Stomach (tissue), 9 donors: Measurements from ENCODE around the gene BTD. TPM values are rescaled to one million over a fixed set of nuclear protein-coding genes. Genes with fewer than 3 reads are reported as not detected.

Experiments
- DNase-seq, 2 donors: peaks; one replicate each; pipeline versions ENCODE4 v3.0.0 to v3.0.0-alpha.2; 2013 to 2019
- H3K27ac ChIP-seq, 5 donors: fragments of 200-600 bp in 4 of 5; sonication (generic) in 4 of 5; one replicate each; pipeline ENCODE4 v1.5.1; 2013 to 2019; ENCODE audit warnings: mild to moderate bottlenecking in 1 of 5, moderate library complexity in 1 of 5
- H3K27me3 ChIP-seq, 3 donors: fragments of 200-600 bp; sonication (generic); one replicate each; pipeline ENCODE4 v1.5.1; 2017 to 2019; ENCODE audit warnings: mixed run types in 1 of 3
- H3K36me3 ChIP-seq, 4 donors: fragments of 200-600 bp; sonication (generic); 1 replicate in 3 of 4; 2 replicates in 1 of 4; pipeline ENCODE4 v1.5.1; 2016 to 2019
- H3K4me1 ChIP-seq, 4 donors: fragments of 200-600 bp; sonication (generic); one replicate each; pipeline ENCODE4 v1.5.1; 2016 to 2019
- H3K4me3 ChIP-seq, 4 donors: fragments of 200-600 bp; sonication (generic) in 3 of 4; one replicate each; pipeline ENCODE4 v1.5.1; 2016 to 2019; ENCODE audit warnings: mild to moderate bottlenecking in 1 of 4
- H3K9me3 ChIP-seq, 4 donors: fragments of 200-600 bp; sonication (generic); one replicate each; pipeline ENCODE4 v1.5.1; 2016 to 2019
- CTCF ChIP-seq, 7 experiments: fragments of 450-650 bp in 4 of 7; fragments of 200-600 bp in 3 of 7; sonication (generic) in 3 of 7; IDR thresholded peaks; one replicate each; pipeline ENCODE4 v1.5.1; 2016 to 2019; ENCODE audit warnings: antibody characterized with exemption in 7 of 7, control low read depth in 2 of 7, mild to moderate bottlenecking in 1 of 7
- EP300 ChIP-seq: sonication (generic); formaldehyde crosslinking; IDR thresholded peaks from one replicate; pipeline ENCODE4 v1.6.1; 2017; ENCODE audit warnings: antibody characterized with exemption
- POLR2A ChIP-seq, 4 donors: fragments of 450-650 bp; IDR thresholded peaks; one replicate each; pipeline ENCODE4 v1.6.1; 2016; ENCODE audit warnings: antibody characterized with exemption in 4 of 4, control low read depth in 2 of 4, mild to moderate bottlenecking in 1 of 4, moderate library complexity in 1 of 4
- POLR2AphosphoS5 ChIP-seq, 3 donors: sonication (generic); formaldehyde crosslinking; IDR thresholded peaks; one replicate each; pipeline ENCODE4 v1.6.1; 2016; ENCODE audit warnings: antibody characterized with exemption in 3 of 3
- WGBS, 5 donors: extraction: QIAGEN DNeasy Blood & Tissue Kit in 3 of 5; methylation state at CpG; one replicate each; pipeline versions ENCODE4 v1.1.5 to v1.1.7; 2013 to 2018; 5-methylcytosine and 5-hydroxymethylcytosine counted together
- intact Hi-C: fragments of 100-400 bp; cut with DNase I; formaldehyde crosslinking; loops from one replicate; pipeline ENCODE4 v1.15.1; 2023; ENCODE audit warnings: low total_unique reads
- polyA plus RNA-seq, 3 donors: library from polyadenylated mRNA; stranded (reverse); fragments of 200-250 nt; gene quantifications; one replicate each; pipeline ENCODE4 v1.2.3, GENCODE V29; 2013
- total RNA-seq, 5 donors: library from RNA; depleted of rRNA; stranded (reverse); fragments of >200 nt; gene quantifications; one replicate each; pipeline versions ENCODE4 v1.1.0 to v1.2.3, GENCODE V29; 2014 to 2016
- donor health status: healthy with polysubstance abuse.
- donor health status: Bipolar disorder and iron deficiency.
- donor health status: healthy.

The BTD gene
- total and polyA plus RNA-seq, 8 donors, result 2.9 to 102 (median 12.0) TPM

DNA sequence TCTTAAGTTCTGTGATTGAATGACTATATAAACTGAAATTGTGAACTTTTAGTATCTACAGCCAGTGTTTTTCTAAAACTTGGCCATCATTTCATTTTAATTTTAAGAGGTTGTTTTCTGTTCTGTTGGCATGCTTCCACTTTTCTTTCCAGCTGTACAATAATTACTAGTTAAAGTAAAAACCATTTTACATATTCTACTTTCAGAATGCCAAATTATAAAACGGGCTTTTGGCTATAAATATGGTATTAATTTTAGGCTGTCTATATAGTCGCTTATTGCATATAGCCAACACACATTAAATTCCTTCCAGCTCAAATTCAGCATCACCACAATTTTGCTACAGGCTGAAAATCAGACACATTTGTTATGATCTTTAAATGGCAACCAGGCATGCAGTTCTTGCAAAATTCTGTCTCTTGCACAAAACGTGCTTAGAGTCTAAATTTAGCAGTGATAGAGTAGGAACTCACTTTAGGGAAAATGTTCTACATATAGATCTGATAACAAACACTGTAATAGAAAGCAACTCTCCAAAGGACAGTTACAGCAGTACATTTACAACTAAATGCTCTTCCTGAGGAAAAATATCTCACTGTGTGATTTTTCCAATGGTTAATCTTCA is 81.1 kb downstream of the BTD start:
- no peaks in the 10 kb centered on the region for H3K9me3 ChIP-seq
- intact Hi-C loops, result no loop called here
- TF ChIP-seq POLR2AphosphoS5 (IDR thresholded peaks at IDR 0.05) (no peak), CTCF (IDR thresholded peaks at IDR 0.05) (no peak), EP300 (no peak), POLR2A (IDR thresholded peaks at IDR 0.05) (no peak)
- WGBS, 5 donors, result 54 to 65% (median 57%) methylated on average over 3 of the region's 3 CpGs
- peak in 1 of 2 donors; percentile 15 for DNase-seq
- no peak overlapping the region for H3K4me3 ChIP-seq
- H3K27me3 ChIP-seq, result no peaks in the 10 kb centered on the region
- H3K4me1 ChIP-seq, result peaks cover 0 to 16% (median 9%) of the 10 kb centered on the region in 4 donors
- H3K27ac ChIP-seq, result no peak overlapping the region
- H3K36me3 ChIP-seq, result peaks cover 17 to 78% (median 65%) of the 10 kb centered on the region in 4 donors

DNA sequence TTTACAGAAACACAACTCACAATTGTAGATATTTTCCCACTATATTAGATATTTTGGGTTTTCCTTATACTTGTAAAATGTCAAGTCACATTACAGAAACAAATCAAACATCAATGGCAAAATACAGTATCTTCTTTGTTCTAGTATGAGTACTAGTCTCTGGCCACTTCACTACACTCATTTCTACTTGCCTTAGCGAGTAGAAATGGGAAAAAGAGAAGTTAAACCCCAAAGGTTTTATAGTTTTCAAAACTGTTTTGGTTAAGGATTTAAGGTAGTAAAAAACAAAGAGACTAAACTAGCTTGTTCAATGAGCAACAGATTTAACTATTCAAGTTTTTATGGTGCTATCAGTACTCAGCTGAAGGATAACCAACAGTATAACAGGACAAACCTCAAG is 81.7 kb downstream of the BTD start:
- Histone ChIP-seq H3K27me3 (no peaks in the 10 kb centered on the region), H3K9me3 (no peaks in the 10 kb centered on the region), H3K4me1 (peaks cover 0 to 16% (median 9%) of the 10 kb centered on the region in 4 donors), H3K36me3 (peaks cover 11 to 78% (median 65%) of the 10 kb centered on the region in 4 donors), H3K27ac (no peak overlapping the region), H3K4me3 (no peak overlapping the region)
- no peak for DNase-seq
- TF ChIP-seq EP300 (no peak), CTCF (IDR thresholded peaks at IDR 0.05) (no peak), POLR2AphosphoS5 (IDR thresholded peaks at IDR 0.05) (no peak), POLR2A (IDR thresholded peaks at IDR 0.05) (no peak)
- 79 to 92% (median 88%) methylated on average over 1 of the region's 1 CpG for WGBS, 5 donors
- intact Hi-C loops, result no loop called here

DNA sequence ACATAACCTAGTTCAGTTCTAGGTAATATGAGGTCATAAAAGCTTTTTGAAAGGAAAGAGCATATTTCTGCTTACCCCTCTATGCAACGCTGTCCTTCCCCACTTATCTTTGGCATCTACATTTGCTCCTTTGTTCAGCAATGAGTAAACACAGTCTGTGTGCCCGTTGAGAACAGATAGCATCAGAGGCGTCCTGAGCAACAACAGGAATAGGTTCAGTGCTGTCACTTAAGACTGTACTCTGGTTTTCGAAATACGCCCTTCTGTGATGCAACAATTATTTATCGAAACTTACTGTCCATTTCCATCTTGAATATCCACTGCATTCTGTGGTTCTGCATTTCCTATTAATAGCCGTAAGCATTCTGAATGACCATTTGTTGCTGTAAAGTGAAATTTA is 84.4 kb downstream of the BTD start:
- Histone ChIP-seq H3K9me3 (no peaks in the 10 kb centered on the region), H3K36me3 (peaks cover 13 to 79% (median 71%) of the 10 kb centered on the region in 4 donors), H3K4me1 (peaks cover 0 to 16% (median 9%) of the 10 kb centered on the region in 4 donors), H3K27ac (no peak overlapping the region), H3K4me3 (no peak overlapping the region), H3K27me3 (no peaks in the 10 kb centered on the region)
- no peak for DNase-seq
- intact Hi-C loops, result no loop called here
- TF ChIP-seq CTCF (IDR thresholded peaks at IDR 0.05) (no peak), EP300 (no peak), POLR2A (IDR thresholded peaks at IDR 0.05) (no peak), POLR2AphosphoS5 (IDR thresholded peaks at IDR 0.05) (no peak)
- 66 to 74% (median 71%) methylated on average over 7 of the region's 7 CpGs for WGBS, 5 donors

DNA sequence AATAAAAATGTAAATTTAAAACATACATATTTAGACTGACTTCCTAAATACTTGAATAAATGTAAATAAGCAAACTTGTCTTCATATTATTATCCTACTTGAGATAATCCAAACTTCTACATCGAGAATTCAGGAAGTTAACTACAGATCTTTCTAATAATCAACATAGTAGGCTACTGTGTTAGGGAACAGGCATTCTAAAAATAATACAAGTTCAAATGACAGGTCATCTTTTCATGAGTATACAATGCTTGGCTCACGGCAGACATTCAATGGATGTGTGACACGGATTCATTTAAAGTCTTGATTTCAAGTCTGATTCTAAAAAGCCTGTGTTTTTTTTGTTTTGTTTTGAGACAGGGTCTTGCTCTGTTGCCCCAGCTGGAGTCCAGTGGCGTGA is 88.7 kb downstream of the BTD start:
- intact Hi-C loops, result no loop called here
- DNase-seq, result no peak
- peaks cover 7 to 95% (median 74%) of the 10 kb centered on the region in 4 donors for H3K36me3 ChIP-seq
- H3K4me1 ChIP-seq, result peaks cover 0 to 8% (median 0%) of the 10 kb centered on the region in 4 donors
- no peaks in the 10 kb centered on the region for H3K9me3 ChIP-seq
- no peak overlapping the region for H3K4me3 ChIP-seq
- H3K27me3 ChIP-seq, result no peaks in the 10 kb centered on the region
- H3K27ac ChIP-seq, result no peak overlapping the region
- 78 to 86% (median 82%) methylated on average over 4 of the region's 4 CpGs for WGBS, 5 donors
- TF ChIP-seq POLR2AphosphoS5 (IDR thresholded peaks at IDR 0.05) (no peak), EP300 (no peak), POLR2A (IDR thresholded peaks at IDR 0.05) (no peak), CTCF (IDR thresholded peaks at IDR 0.05) (no peak)
